ENCODE data around the gene PITPNM3. TPM values are rescaled to one million over a fixed set of nuclear protein-coding genes. Genes with fewer than 3 reads are reported as not detected.
"Not testable (repeated sequence)": the region's sequence is repeated elsewhere in the genome, so short reads cannot be mapped to it uniquely, and the experiment has no call there.

PITPNM3 gene
- total RNA-seq, 2 donors from 2014 or later, result 0.70 to 0.81 TPM

DNA sequence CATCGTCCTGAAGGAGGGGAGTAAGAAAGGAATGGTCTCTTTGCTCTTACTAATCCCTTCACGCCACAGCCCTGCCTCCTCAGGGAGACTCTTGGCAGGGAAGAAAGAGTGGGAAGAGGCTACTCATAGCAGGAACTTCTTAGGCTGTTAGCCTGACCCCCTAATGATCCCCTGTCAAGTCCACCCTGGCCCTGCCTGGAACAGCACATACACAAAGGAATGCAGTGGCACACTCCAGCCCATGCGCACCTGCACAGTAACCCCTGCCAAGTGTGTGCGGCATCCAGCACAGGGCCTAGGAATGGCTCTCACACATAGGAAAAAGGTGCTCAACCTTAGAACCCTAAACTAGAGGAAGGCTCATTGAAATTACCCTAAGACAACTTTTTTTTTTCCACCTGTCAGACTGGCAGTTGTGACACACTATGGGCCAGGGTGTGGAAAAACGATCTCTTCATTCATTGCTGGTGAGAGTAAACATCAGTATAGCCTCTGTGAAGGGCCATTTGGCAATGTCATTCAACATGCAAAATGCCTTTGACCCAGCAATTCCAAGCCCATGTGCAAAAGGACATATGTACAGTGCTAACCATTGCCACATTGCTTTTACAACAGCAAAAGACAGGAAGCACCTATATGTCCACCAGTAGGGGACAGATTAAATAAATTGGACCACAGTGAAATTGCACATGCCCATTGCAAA is 62.0 kb downstream of the PITPNM3 start:
- H3K27ac Mint-ChIP-seq, result no peak overlapping the region
- no peaks in the 10 kb centered on the region for H3K36me3 Mint-ChIP-seq (ENCODE audit: insufficient read depth in 2 of 2)
- H3K4me3 Mint-ChIP-seq, result no peak overlapping the region
- no peaks in the 10 kb centered on the region for H3K27me3 Mint-ChIP-seq (ENCODE audit: low read depth)
- no peak for DNase-seq
- no peak for ATAC-seq (replicated peaks in 1 of 2)
- no peaks in the 10 kb centered on the region for H3K9me3 Mint-ChIP-seq
- H3K4me1 Mint-ChIP-seq (ENCODE audit: low read depth), result peaks cover 20% of the 10 kb centered on the region

DNA sequence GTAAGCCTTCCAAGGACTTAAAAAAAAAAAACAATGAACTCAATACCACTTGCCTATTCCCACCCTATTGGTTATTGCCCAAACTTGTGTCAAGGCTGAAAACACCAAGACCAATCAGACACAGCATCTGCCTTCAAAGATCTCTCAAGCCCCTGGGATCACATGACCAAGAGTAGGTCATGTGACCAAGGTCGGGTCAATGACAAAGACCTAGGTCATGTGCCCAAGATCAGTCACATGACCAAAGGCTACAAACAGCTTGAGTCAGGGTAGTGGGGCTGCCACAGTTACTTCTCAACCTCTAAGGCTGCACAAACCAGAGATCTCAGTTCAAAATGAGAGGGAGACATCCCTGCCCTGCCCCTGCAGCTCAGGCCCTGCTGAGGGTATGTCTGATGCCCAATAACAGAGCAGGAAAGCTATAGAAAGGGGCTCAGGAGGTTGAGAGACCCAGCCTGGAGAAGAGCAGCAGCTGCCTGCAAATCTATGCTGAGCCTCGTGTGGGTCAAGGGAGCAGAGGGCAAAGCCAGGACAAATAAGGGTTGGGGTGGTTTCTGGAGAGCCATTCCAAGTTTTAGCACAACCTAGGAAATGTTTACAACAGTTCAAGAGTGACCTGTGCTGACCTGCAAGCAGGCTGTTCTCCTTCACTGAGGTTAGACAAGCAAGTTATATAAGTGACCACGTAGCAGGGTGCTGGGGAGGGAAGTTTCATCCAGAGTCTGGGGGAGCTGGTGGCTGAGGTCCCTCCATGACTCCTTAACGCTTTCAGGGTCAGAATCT is 63.3 kb downstream of the PITPNM3 start:
- peaks cover 20% of the 10 kb centered on the region for H3K4me1 Mint-ChIP-seq (ENCODE audit: low read depth)
- H3K36me3 Mint-ChIP-seq (ENCODE audit: insufficient read depth in 2 of 2), result no peaks in the 10 kb centered on the region
- H3K4me3 Mint-ChIP-seq, result no peak overlapping the region
- no peaks in the 10 kb centered on the region for H3K27me3 Mint-ChIP-seq (ENCODE audit: low read depth)
- ATAC-seq (replicated peaks in 1 of 2) (peak; percentile 34 to 35), DNase-seq (no peak)
- no peak overlapping the region for H3K27ac Mint-ChIP-seq
- no peaks in the 10 kb centered on the region for H3K9me3 Mint-ChIP-seq

DNA sequence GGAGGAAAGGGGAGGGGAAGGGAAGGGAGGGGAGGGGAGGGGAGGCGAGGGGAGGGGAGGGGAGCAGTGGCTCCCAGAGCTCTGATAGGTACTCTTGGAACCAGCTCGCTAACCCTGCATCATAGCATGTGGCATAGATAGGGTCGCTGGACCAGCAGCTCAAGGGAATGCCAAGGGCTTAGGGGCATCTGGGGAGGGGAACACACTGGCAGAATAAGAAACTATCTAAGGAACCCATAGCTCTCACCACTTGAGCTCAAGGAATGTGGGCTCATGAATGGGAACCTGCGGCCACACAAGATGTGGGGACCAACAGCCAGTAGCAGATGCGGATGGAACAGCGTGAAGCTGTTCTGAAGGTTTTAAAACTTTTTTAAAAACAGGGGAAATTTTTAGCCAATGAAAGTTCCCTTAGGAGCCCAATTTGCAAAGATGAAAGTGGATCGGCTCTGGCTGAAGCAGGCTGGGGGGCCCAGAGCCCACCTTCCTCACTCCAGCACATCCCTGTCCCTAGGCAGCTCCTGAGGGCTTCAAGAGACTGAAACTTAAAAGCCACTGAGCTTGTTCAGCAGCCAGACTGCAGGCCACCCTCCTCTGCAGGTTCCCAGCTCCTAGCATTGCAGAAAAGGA is 65.2 kb downstream of the PITPNM3 start:
- H3K27me3 Mint-ChIP-seq (ENCODE audit: low read depth), result no peaks in the 10 kb centered on the region
- H3K36me3 Mint-ChIP-seq (ENCODE audit: insufficient read depth in 2 of 2), result no peaks in the 10 kb centered on the region
- H3K27ac Mint-ChIP-seq, result no peak overlapping the region
- DNase-seq (no peak), ATAC-seq (replicated peaks in 1 of 2) (no peak)
- H3K9me3 Mint-ChIP-seq, result no peaks in the 10 kb centered on the region
- H3K4me1 Mint-ChIP-seq (ENCODE audit: low read depth), result peaks cover 13% of the 10 kb centered on the region
- H3K4me3 Mint-ChIP-seq, result no peak overlapping the region

DNA sequence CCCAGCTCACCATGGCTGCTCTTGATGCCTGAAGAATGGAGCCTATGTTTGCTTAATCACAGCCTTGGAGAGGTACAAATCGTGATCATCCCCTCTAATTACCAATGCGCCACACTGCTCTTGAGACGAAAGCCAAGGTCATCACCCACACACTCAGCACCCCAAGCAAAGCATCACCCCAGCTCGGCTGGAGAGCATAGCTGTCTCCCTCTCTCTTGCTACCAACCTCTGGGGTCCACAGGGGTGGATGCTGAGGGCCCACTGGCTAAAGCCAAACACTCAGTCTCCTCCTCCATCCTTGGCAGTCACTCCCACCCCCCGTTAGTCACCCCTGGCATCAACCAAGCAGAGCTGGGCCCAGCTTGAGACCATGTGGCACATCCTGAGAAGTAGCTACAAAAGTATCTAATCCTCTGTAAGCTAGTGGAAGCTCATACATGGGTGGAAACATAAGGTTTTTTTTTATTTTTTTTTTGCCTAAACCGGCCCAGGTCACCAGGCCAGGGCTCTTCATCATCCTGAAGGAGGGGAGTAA is 67.3 kb downstream of the PITPNM3 start:
- no peaks in the 10 kb centered on the region for H3K27me3 Mint-ChIP-seq (ENCODE audit: low read depth)
- H3K9me3 Mint-ChIP-seq, result no peaks in the 10 kb centered on the region
- no peaks in the 10 kb centered on the region for H3K36me3 Mint-ChIP-seq (ENCODE audit: insufficient read depth in 2 of 2)
- H3K27ac Mint-ChIP-seq, result no peak overlapping the region
- no peak overlapping the region for H3K4me3 Mint-ChIP-seq
- H3K4me1 Mint-ChIP-seq (ENCODE audit: low read depth), result no peaks in the 10 kb centered on the region
- no peak for ATAC-seq (replicated peaks in 1 of 2)
- DNase-seq, result no peak

DNA sequence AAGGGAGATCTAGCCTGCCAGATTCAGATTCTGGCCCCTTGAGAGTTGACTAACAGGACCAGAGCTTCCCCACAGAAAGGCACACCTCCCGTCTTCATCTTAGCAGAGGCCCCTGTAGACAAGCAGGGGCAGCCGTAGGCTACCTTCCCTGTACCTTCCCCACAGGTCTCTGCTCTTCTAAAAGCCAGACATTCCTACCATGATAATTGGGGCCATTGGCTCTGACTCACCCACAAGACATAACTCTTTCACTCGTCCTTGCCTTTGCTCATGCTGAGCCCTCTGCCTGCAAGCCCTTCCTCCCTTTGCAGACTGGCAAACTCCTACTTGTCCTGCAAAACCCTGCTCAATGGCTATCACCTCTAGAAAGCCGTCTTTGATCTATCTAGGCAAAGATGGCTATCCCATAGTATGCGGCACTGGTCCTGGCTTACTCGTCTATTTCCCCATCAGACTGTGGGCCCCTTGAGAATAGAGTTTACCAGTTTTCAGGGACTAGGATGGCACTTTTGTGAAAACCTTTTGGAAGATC is 68.3 kb downstream of the PITPNM3 start:
- Mint-ChIP-seq H3K27me3 (ENCODE audit: low read depth) (no peaks in the 10 kb centered on the region), H3K4me3 (no peak overlapping the region), H3K27ac (no peak overlapping the region), H3K4me1 (ENCODE audit: low read depth) (no peaks in the 10 kb centered on the region), H3K36me3 (ENCODE audit: insufficient read depth in 2 of 2) (no peaks in the 10 kb centered on the region), H3K9me3 (no peaks in the 10 kb centered on the region)
- DNase-seq, result no peak
- ATAC-seq (replicated peaks in 1 of 2), result no peak

DNA sequence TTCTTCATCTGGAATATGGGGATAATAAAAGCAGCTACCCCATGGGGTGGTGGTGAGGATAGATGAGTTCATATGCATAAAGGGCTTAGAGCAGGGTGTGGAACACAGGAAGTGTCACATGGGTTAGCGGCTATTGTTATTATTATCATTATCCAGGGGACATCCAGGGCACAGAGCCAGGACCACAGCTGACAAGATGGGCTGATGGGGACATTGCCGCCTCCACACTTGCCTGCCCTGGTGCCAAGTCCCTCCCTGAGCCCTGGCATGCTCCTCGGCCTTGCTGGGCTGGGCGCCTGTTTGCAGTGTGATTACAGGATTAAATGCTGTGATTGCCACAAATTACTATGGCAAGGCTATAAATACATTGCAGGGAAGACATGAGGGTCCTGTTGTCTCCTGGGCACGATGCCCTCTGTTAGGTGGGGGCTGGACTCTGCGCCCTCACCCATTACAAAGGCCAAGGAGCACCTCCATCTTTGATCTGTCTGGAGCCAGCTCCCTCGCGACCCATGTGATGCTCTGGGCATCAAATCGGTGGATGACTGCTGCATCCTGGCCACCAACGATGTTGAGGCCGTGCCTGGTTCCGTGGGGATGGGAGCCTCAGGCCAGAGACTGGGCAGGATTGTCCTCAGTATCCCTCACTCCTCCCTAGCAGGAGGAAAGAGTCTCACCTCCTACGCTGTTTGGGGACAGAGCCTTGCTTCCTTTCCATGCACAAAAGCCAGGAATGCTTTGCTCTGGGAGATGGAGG is 68.9 kb downstream of the PITPNM3 start:
- no peak for DNase-seq
- no peak overlapping the region for H3K4me3 Mint-ChIP-seq
- no peaks in the 10 kb centered on the region for H3K36me3 Mint-ChIP-seq (ENCODE audit: insufficient read depth in 2 of 2)
- no peaks in the 10 kb centered on the region for H3K9me3 Mint-ChIP-seq
- no peaks in the 10 kb centered on the region for H3K4me1 Mint-ChIP-seq (ENCODE audit: low read depth)
- H3K27me3 Mint-ChIP-seq (ENCODE audit: low read depth), result no peaks in the 10 kb centered on the region
- H3K27ac Mint-ChIP-seq, result no peak overlapping the region
- ATAC-seq (replicated peaks in 1 of 2), result no peak

DNA sequence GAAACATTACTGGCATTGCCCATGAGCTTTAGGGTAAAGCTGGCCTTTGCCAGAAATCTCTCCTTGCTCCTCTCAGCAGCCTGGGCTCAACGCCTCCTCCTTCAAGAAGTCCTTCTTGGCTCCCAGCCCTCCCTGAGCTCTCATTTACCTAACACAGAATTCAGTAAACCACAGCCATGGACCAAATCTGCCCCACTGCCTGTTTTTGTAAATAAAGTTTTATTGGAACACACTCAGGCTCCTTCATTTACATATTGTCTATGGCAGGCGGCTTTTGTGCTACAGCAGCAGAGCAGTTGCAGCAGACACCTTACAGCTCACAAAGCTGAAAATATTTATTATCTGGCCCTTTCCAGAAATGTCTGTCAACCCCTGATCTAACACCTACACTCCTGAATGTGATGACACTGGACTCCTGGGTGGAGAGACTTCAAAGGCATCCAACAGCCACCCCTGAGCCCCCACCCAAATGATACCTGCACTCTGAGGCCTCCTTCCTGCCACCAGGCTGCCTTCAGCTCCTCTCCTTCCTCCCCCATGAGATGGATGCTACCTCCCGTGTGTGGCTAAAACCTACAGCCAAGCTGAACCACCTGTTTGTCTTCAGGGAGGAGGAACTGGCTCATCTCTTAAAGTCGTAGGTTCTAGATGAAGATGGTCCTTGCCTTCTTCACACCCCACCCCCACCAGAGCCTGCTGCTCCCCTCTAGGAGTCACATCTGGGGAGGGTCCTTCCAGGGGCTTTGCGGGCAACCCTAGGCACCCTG is 70.5 kb downstream of the PITPNM3 start:
- peaks cover 8% of the 10 kb centered on the region for H3K27me3 Mint-ChIP-seq (ENCODE audit: low read depth)
- H3K4me1 Mint-ChIP-seq (ENCODE audit: low read depth), result no peaks in the 10 kb centered on the region
- no peaks in the 10 kb centered on the region for H3K36me3 Mint-ChIP-seq (ENCODE audit: insufficient read depth in 2 of 2)
- no peak for ATAC-seq (replicated peaks in 1 of 2)
- no peaks in the 10 kb centered on the region for H3K9me3 Mint-ChIP-seq
- no peak overlapping the region for H3K27ac Mint-ChIP-seq
- DNase-seq, result no peak
- no peak overlapping the region for H3K4me3 Mint-ChIP-seq

DNA sequence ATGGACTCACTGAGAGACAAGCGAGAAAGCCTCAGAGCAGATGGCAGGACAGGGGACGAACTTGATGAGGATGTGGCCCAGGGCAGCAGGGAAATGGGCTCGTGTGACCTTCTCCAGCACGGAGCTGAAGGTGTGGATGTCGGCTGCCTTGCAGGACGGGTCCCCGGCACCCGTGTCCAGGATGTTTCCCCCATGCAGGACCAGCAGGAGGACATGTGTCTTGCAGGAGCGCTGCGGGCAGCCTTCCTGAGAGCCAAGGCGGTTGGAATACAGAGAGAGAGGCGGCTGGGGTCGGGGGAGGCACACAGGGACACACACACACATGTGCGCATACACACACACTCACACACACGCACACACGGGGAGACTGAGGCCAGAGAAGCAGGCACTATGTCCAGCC is 72.8 kb downstream of the PITPNM3 start:
- Mint-ChIP-seq H3K4me1 (ENCODE audit: low read depth) (no peaks in the 10 kb centered on the region), H3K27me3 (ENCODE audit: low read depth) (peaks cover 8% of the 10 kb centered on the region), H3K9me3 (no peaks in the 10 kb centered on the region), H3K4me3 (no peak overlapping the region), H3K27ac (no peak overlapping the region), H3K36me3 (ENCODE audit: insufficient read depth in 2 of 2) (no peaks in the 10 kb centered on the region)
- no peak for DNase-seq
- ATAC-seq (replicated peaks in 1 of 2), result no peak

DNA sequence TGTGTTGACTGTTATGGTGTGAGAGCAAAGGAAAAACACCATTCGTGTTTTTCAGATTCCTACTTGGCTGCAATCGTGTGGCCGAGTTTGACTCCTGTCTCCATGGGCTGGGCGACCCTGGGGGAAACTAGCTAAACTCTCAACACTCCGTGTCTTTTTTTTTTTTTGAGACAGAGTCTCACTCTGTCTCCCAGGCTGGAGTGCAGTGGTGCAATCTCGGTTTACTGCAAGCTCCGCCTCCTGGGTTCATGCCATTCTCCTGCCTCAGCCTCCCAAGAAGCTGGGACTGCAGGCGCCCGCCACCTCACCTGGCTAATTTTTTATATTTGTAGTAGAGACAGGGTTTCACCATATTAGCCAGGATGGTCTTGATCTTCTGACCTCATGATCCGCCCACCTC is 73.6 kb downstream of the PITPNM3 start:
- H3K4me3 Mint-ChIP-seq; H3K36me3 Mint-ChIP-seq (ENCODE audit: insufficient read depth in 2 of 2); DNase-seq; H3K4me1 Mint-ChIP-seq (ENCODE audit: low read depth); H3K27ac Mint-ChIP-seq; ATAC-seq (replicated peaks in 1 of 2); H3K27me3 Mint-ChIP-seq (ENCODE audit: low read depth); H3K9me3 Mint-ChIP-seq: not testable (repeated sequence)

DNA sequence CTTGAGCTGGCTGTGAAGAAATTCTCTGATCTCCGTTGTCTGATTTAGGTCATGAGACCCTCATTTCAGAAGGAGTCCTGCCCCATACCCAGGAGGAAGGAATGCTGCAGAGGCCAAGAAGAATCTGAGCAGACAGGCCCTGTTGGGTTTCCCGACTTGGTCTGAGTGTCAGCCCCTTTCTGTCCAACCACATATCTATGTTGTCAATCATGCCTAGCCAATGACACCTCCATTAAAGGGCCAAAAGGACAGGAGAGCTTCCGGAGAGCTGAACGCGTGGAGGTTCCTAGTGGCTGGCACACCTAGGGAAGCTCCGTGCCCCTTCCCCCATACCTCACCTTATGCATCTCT is 74.3 kb downstream of the PITPNM3 start:
- Mint-ChIP-seq H3K27ac (no peak overlapping the region), H3K36me3 (ENCODE audit: insufficient read depth in 2 of 2) (no peaks in the 10 kb centered on the region), H3K9me3 (no peaks in the 10 kb centered on the region), H3K27me3 (ENCODE audit: low read depth) (peaks cover 8% of the 10 kb centered on the region), H3K4me3 (no peak overlapping the region), H3K4me1 (ENCODE audit: low read depth) (no peaks in the 10 kb centered on the region)
- DNase-seq, result no peak
- no peak for ATAC-seq (replicated peaks in 1 of 2)

DNA sequence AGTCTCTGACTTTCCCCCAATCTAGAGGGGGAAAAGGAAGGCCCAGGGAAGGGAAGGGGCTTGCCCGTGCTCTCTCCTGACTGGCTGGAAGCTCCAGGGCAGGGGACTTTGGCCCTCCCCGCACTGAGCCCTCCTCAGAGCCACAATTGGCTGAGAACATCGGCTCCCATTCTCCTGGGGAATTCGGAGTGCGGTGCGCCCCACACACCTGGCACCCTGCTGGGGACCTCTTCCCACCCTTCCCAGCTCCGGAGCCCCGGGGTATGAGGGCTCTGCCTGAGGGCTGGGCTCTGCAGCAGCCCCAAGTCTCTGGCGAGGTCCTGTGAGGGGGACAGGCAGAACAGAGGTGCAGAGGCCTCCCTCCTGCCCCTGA is 76.1 kb downstream of the PITPNM3 start:
- no peak for ATAC-seq (replicated peaks in 1 of 2)
- no peaks in the 10 kb centered on the region for H3K4me1 Mint-ChIP-seq (ENCODE audit: low read depth)
- H3K9me3 Mint-ChIP-seq, result no peaks in the 10 kb centered on the region
- peaks cover 8% of the 10 kb centered on the region for H3K27me3 Mint-ChIP-seq (ENCODE audit: low read depth)
- DNase-seq, result no peak
- no peak overlapping the region for H3K27ac Mint-ChIP-seq
- no peaks in the 10 kb centered on the region for H3K36me3 Mint-ChIP-seq (ENCODE audit: insufficient read depth in 2 of 2)
- no peak overlapping the region for H3K4me3 Mint-ChIP-seq

DNA sequence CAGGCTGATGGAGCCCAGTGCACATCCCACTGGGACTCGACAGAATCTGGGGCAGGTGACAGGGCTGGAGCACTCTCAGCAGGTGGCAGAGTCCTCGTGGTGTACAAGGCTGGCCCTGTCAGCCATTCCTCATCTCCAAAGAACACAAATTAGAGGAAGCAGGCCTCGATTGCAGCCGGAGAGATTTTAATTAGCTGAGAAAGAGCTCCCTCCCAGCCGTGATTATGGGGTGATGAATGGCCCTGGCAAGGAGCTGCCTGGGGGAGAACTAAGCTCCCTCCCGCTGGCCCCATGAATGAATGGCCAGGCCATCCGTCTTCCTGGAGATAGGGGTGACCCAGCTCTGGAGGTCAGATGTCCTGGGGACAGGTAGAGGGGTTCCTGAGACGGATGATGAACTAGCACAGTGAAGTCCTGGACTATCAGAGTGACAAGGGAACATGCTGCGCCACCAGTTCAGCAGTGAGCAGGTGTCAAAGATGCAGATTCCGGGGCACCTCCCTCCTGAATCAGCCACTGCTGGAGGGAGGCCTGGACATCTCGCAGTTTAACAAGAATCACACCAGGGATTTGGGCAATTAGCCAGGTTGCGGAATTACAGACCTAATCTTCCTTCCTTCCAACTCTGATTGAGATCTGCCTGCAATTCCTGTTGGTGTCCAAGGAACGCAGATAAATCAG is 76.6 kb downstream of the PITPNM3 start:
- DNase-seq (no peak), ATAC-seq (replicated peaks in 1 of 2) (no peak)
- Mint-ChIP-seq H3K9me3 (no peaks in the 10 kb centered on the region), H3K27ac (no peak overlapping the region), H3K36me3 (ENCODE audit: insufficient read depth in 2 of 2) (no peaks in the 10 kb centered on the region), H3K27me3 (ENCODE audit: low read depth) (peaks cover 8% of the 10 kb centered on the region), H3K4me3 (no peak overlapping the region), H3K4me1 (ENCODE audit: low read depth) (no peaks in the 10 kb centered on the region)

Data from activated T-cell treated with anti-CD3 and anti-CD28 coated beads, Interleukin-2, amount 50 U/mL, for 72 hours (primary cell).